ENCODE data around the gene KPNA6. TPM values are rescaled to one million over a fixed set of nuclear protein-coding genes. Genes with fewer than 3 reads are reported as not detected.

Gene KPNA6
- total and polyA plus RNA-seq, 9 of the 15 experiments (the other 6 are each of a cell fraction or from before 2014, with no cell fraction given): 20.1 to 54.6 (median 32.2) TPM

- TF ChIP-seq CBX1 (IDR thresholded peaks at IDR 0.05; ENCODE audit: low read depth): no peak
- 0 out of 2 replicates have a peak, but pooled peaks have one; percentile 54 for TF ChIP-seq CBFB (CRISPR knock-in tag; IDR thresholded peaks at IDR 0.05)
- no peak for TF ChIP-seq PTTG1 (tag; IDR thresholded peaks at IDR 0.05; ENCODE audit: low read depth)
- 0 out of 2 replicates have a peak, but pooled peaks have one; percentile 22 for TF ChIP-seq ZNF589 (CRISPR knock-in tag; IDR thresholded peaks at IDR 0.05; ENCODE audit: low read depth)
- 0 out of 2 replicates have a peak, but pooled peaks have one; percentile 60 for TF ChIP-seq NR1H2 (CRISPR knock-in tag; IDR thresholded peaks at IDR 0.05)
- no peak for TF ChIP-seq ZNF146 (CRISPR knock-in tag; IDR thresholded peaks at IDR 0.05; ENCODE audit: unreplicated experiment)
- no peak for TF ChIP-seq PYGO2 (tag; IDR thresholded peaks at IDR 0.05)
- no peak for TF ChIP-seq RFX1 (IDR thresholded peaks at IDR 0.05)
- peak; percentile 29; the same call in 1 of the 2 replicates for TF ChIP-seq ZNF263 (CRISPR knock-in tag; IDR thresholded peaks at IDR 0.05; ENCODE audit: borderline replicate concordance)
- TF ChIP-seq ZNF253 (CRISPR knock-in tag; conservative IDR thresholded peaks at IDR 0.05): no peak
- TF ChIP-seq EWSR1 (IDR thresholded peaks at IDR 0.05; ENCODE audit: borderline replicate concordance, low read depth, partially characterized antibody): no peak
- TF ChIP-seq ZNF766 (CRISPR knock-in tag; conservative IDR thresholded peaks at IDR 0.05): no peak
- no peak for TF ChIP-seq FOXM1 (IDR thresholded peaks at IDR 0.05; ENCODE audit: low read depth)
- 0 out of 2 replicates have a peak, but pooled peaks have one; percentile 30 for TF ChIP-seq FOXM1 (CRISPR knock-in tag; IDR thresholded peaks at IDR 0.05; ENCODE audit: low read depth)
- 0 out of 2 replicates have a peak, but pooled peaks have one; percentile 19 for TF ChIP-seq NFRKB (IDR thresholded peaks at IDR 0.05; ENCODE audit: low read depth)
- TF ChIP-seq, protein P1, sequence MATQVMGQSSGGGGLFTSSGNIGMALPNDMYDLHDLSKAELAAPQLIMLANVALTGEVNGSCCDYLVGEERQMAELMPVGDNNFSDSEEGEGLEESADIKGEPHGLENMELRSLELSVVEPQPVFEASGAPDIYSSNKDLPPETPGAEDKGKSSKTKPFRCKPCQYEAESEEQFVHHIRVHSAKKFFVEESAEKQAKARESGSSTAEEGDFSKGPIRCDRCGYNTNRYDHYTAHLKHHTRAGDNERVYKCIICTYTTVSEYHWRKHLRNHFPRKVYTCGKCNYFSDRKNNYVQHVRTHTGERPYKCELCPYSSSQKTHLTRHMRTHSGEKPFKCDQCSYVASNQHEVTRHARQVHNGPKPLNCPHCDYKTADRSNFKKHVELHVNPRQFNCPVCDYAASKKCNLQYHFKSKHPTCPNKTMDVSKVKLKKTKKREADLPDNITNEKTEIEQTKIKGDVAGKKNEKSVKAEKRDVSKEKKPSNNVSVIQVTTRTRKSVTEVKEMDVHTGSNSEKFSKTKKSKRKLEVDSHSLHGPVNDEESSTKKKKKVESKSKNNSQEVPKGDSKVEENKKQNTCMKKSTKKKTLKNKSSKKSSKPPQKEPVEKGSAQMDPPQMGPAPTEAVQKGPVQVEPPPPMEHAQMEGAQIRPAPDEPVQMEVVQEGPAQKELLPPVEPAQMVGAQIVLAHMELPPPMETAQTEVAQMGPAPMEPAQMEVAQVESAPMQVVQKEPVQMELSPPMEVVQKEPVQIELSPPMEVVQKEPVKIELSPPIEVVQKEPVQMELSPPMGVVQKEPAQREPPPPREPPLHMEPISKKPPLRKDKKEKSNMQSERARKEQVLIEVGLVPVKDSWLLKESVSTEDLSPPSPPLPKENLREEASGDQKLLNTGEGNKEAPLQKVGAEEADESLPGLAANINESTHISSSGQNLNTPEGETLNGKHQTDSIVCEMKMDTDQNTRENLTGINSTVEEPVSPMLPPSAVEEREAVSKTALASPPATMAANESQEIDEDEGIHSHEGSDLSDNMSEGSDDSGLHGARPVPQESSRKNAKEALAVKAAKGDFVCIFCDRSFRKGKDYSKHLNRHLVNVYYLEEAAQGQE (IDR thresholded peaks at IDR 0.05; ENCODE audit: borderline replicate concordance): no peak
- TF ChIP-seq, protein P1 (CRISPR knock-in tag; IDR thresholded peaks at IDR 0.05; ENCODE audit: low read depth): no peak
- peak; percentile 89 for TF ChIP-seq ESRRA (IDR thresholded peaks at IDR 0.05; ENCODE audit: borderline replicate concordance, low read depth)
- peak; percentile 81; the same call in 1 of the 2 replicates for TF ChIP-seq ATF6 (CRISPR knock-in tag; IDR thresholded peaks at IDR 0.05)
Measured at GRCh38 chr1:32221581-32221979, 113.7 kb downstream of the KPNA6 start (continued).
